MCF 10A (cell line): ENCODE data around the gene UNC50. TPM values are rescaled to one million over a fixed set of nuclear protein-coding genes. Genes with fewer than 3 reads are reported as not detected.
A peak's percentile ranks its signal among the peaks of the same experiment; 100 is the strongest.

Experiments used
- BruUV-seq: library from RNA; stranded (reverse); fragments of 400-500 nt; replicated peaks from 2 replicates; lab custom pipeline; 2021; lab: Mats Ljungman, UMichigan
- CTCF ChIA-PET: fragments of 300-600 bp; sonication (Branson Sonifier 250); formaldehyde crosslinking; extraction: SDS; loops from one replicate; lab custom pipeline; 2021; ENCODE audit warnings: antibody characterized with exemption, inconsistent platforms; lab: Yijun Ruan, JAX
- POLR2A ChIA-PET: fragments of 300-600, 350-650 bp; sonication (Branson Sonifier 250); formaldehyde crosslinking; extraction: SDS; loops from one replicate; lab custom pipeline; 2020; ENCODE audit warnings: antibody characterized with exemption, inconsistent platforms; lab: Yijun Ruan, JAX
- DNase-seq: peaks from one replicate; pipeline ENCODE4 v3.0.0-alpha.2; 2018; ENCODE audit not compliant: unreplicated experiment
- H3K27ac Mint-ChIP-seq: one replicate; pipeline ENCODE4 v1.8.0; 2022; ENCODE audit warnings: mild to moderate bottlenecking, low read depth, mixed read lengths; ENCODE audit not compliant: unreplicated experiment
- H3K27me3 Mint-ChIP-seq: one replicate; pipeline ENCODE4 v1.8.0; 2022; ENCODE audit warnings: mixed read lengths; ENCODE audit not compliant: insufficient read depth, unreplicated experiment
- H3K36me3 Mint-ChIP-seq: one replicate; pipeline ENCODE4 v1.8.0; 2022; ENCODE audit warnings: mild to moderate bottlenecking, moderate library complexity, mixed read lengths; ENCODE audit not compliant: insufficient read depth, unreplicated experiment
- H3K4me1 Mint-ChIP-seq: one replicate; pipeline ENCODE4 v1.8.0; 2022; ENCODE audit warnings: mixed read lengths; ENCODE audit not compliant: insufficient read depth, unreplicated experiment
- H3K4me3 Mint-ChIP-seq: one replicate; pipeline ENCODE4 v1.8.0; 2022; ENCODE audit warnings: mild to moderate bottlenecking, moderate library complexity, mixed read lengths; ENCODE audit not compliant: unreplicated experiment
- H3K9me3 Mint-ChIP-seq: one replicate; pipeline ENCODE4 v1.8.0; 2022; ENCODE audit warnings: mixed read lengths; ENCODE audit not compliant: unreplicated experiment
- CTCF ChIP-seq: fragments of 200-600 bp; IDR thresholded peaks from one replicate; pipeline ENCODE4 v1.8.0; 2022; ENCODE audit warnings: antibody characterized with exemption, mild to moderate bottlenecking; ENCODE audit not compliant: unreplicated experiment
- intact Hi-C: fragments of 100-400 bp; cut with micrococcal nuclease; formaldehyde crosslinking; loops from 2 replicates; pipeline ENCODE4 v1.14.1; 2022
- total RNA-seq: library from RNA; stranded (reverse); gene quantifications from 2 replicates; pipeline ENCODE4 v1.2.3, GENCODE V29; 2022

The UNC50 gene
- total RNA-seq, 1 experiment from 2014 or later = 36.9 TPM

GRCh38 chr2:98637401-98638147 is 29.2 kb downstream of the UNC50 start:
- no peak for DNase-seq
- Mint-ChIP-seq H3K36me3 (peaks cover 6% of the 10 kb centered on the region), H3K27ac (no peak overlapping the region), H3K9me3 (no peaks in the 10 kb centered on the region), H3K4me1 (no peaks in the 10 kb centered on the region), H3K4me3 (no peak overlapping the region), H3K27me3 (no peaks in the 10 kb centered on the region)
- POLR2A ChIA-PET = no interaction called here
- CTCF ChIA-PET = interaction anchor here (0.6 kb wide), 1 partner anchor 369 kb away, joined by 3 read pairs; no protein-coding TSS in a partner anchor
- no peak for TF ChIP-seq CTCF
- no TSS peak for BruUV-seq
- intact Hi-C loops = no loop called here

- H3K4me3 Mint-ChIP-seq = no peak overlapping the region
- H3K27ac Mint-ChIP-seq = no peak overlapping the region
- no peaks in the 10 kb centered on the region for H3K9me3 Mint-ChIP-seq
- H3K27me3 Mint-ChIP-seq = no peaks in the 10 kb centered on the region
- no peak for DNase-seq
- no peaks in the 10 kb centered on the region for H3K36me3 Mint-ChIP-seq
- ChIA-PET POLR2A (no interaction called here), CTCF (interaction anchor here (0.6 to 1.4 kb wide), 2 partner anchors 194 to 422 kb away, joined by 4 to 5 read pairs; no protein-coding TSS in a partner anchor)
- no peaks in the 10 kb centered on the region for H3K4me1 Mint-ChIP-seq
- intact Hi-C loops = loop anchor here (10.0 kb wide), 1 partner anchor 271 kb away; no protein-coding TSS in a partner anchor
- no peak for TF ChIP-seq CTCF
- BruUV-seq = no TSS peak
Measured at GRCh38 chr2:98643496-98644100, 35.2 kb downstream of the UNC50 start.

- ChIA-PET CTCF (interaction anchor here (0.6 to 2.9 kb wide), 6 partner anchors 13 to 420 kb away, joined by 3 to 40 read pairs (median 4); no protein-coding TSS in a partner anchor), POLR2A (interaction anchor here (1.6 kb wide), 1 partner anchor 39 kb away, joined by 3 read pairs; no protein-coding TSS in a partner anchor)
- no peaks in the 10 kb centered on the region for H3K9me3 Mint-ChIP-seq
- no peak for TF ChIP-seq CTCF
- no peak overlapping the region for H3K27ac Mint-ChIP-seq
- no TSS peak for BruUV-seq
- no peaks in the 10 kb centered on the region for H3K27me3 Mint-ChIP-seq
- no peaks in the 10 kb centered on the region for H3K36me3 Mint-ChIP-seq
- peak; percentile 10 for DNase-seq
- H3K4me1 Mint-ChIP-seq = no peaks in the 10 kb centered on the region
- intact Hi-C loops = loop anchor here (2.0 to 10.0 kb wide), 4 partner anchors 235 to 845 kb away; partner anchors contain the start of genes CRACDL and REV1
- no peak overlapping the region for H3K4me3 Mint-ChIP-seq
Measured at GRCh38 chr2:98647636-98648035, 39.2 kb downstream of the UNC50 start.

- H3K9me3 Mint-ChIP-seq = no peaks in the 10 kb centered on the region
- no peaks in the 10 kb centered on the region for H3K27me3 Mint-ChIP-seq
- POLR2A ChIA-PET = interaction anchor here (1.6 kb wide), 2 partner anchors 39 to 418 kb away, joined by 3 to 15 read pairs; no protein-coding TSS in a partner anchor
- CTCF ChIA-PET = interaction anchor here (0.6 to 2.9 kb wide), 14 partner anchors 15 to 815 kb away, joined by 3 to 40 read pairs (median 3); no protein-coding TSS in a partner anchor
- no peaks in the 10 kb centered on the region for H3K36me3 Mint-ChIP-seq
- no peak overlapping the region for H3K27ac Mint-ChIP-seq
- intact Hi-C loops = loop anchor here (2.0 to 10.0 kb wide), 4 partner anchors 236 to 844 kb away; partner anchors contain the start of genes CRACDL and REV1
- H3K4me3 Mint-ChIP-seq = no peak overlapping the region
- TF ChIP-seq CTCF = no peak
- DNase-seq = no peak
- BruUV-seq = no TSS peak
- H3K4me1 Mint-ChIP-seq = no peaks in the 10 kb centered on the region
Measured at GRCh38 chr2:98648451-98648850, 40.1 kb downstream of the UNC50 start.
